Liver (tissue), 3 donors: Measurements from ENCODE around the gene NRF1.

Source experiments
- ATF3 ChIP-seq: IDR thresholded peaks from 2 replicates; pipeline ENCODE4 v1.6.1; 2016; ENCODE audit warnings: antibody characterized with exemption
- EGR1 ChIP-seq, 2 donors: IDR thresholded peaks; 2 replicates each; pipeline ENCODE4 v1.6.1; 2016 to 2018; ENCODE audit warnings: antibody characterized with exemption in 2 of 2, low read depth in 2 of 2
- FOXA1 ChIP-seq: IDR thresholded peaks from 2 replicates; pipeline ENCODE4 v1.6.1; 2016; ENCODE audit warnings: antibody characterized with exemption
- GABPA ChIP-seq, 2 donors: IDR thresholded peaks in 1 of 2; conservative IDR thresholded peaks in 1 of 2; 2 replicates each; pipeline ENCODE4 v1.6.1; 2016; ENCODE audit warnings: antibody characterized with exemption in 2 of 2, mild to moderate bottlenecking in 1 of 2, moderate library complexity in 1 of 2
- RAD21 ChIP-seq, 2 donors: IDR thresholded peaks; 2 replicates each; pipeline ENCODE4 v1.6.1; 2016; ENCODE audit warnings: antibody characterized with exemption in 2 of 2, mild to moderate bottlenecking in 2 of 2
- REST ChIP-seq: IDR thresholded peaks from 2 replicates; pipeline ENCODE4 v1.6.1; 2016; ENCODE audit warnings: antibody characterized with exemption, mild to moderate bottlenecking
- SP1 ChIP-seq: IDR thresholded peaks from 2 replicates; pipeline ENCODE4 v1.6.1; 2018; ENCODE audit warnings: antibody characterized with exemption, mild to moderate bottlenecking
- TAF1 ChIP-seq: conservative IDR thresholded peaks from 2 replicates; pipeline ENCODE4 v1.6.1; 2016; ENCODE audit warnings: antibody characterized with exemption, mild to moderate bottlenecking
- YY1 ChIP-seq: IDR thresholded peaks from 2 replicates; pipeline ENCODE4 v1.6.1; 2016; ENCODE audit warnings: antibody characterized with exemption, mild to moderate bottlenecking
- TF ChIP-seq, protein P1 (sequence below): fragments of 150-350 bp; IDR thresholded peaks from 2 replicates; pipeline ENCODE4 v1.5.1; 2017; ENCODE audit warnings: improper control_type of control experiment, low read depth, low read length; ENCODE audit not compliant: missing input control
- TF ChIP-seq, protein P2 (sequence below): IDR thresholded peaks from 2 replicates; pipeline ENCODE4 v1.6.1; 2016; ENCODE audit warnings: antibody characterized with exemption
- donor health status: healthy.
- donor health status: healthy.

DNA sequence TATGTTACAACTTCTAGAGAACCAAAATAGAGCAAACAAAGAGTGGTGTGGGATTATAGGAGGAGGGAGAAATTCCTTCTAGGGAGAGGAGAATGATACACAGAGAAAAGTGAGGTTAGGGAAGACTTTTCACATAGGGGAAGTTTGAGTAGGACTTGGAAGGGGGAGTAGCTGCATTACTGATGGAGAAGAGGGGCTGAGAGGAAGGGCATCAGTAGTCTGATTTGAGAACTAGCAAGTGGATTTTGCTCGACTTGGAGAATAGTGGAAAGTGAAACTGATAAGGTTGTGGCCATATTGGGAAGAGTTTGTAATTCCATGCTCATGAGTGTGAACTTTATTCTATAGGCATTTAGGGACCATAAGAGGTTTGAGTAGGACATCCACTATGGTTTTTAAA is 6.1 kb downstream of the NRF1 start:
- no peak for TF ChIP-seq YY1
- TF ChIP-seq, protein P1, sequence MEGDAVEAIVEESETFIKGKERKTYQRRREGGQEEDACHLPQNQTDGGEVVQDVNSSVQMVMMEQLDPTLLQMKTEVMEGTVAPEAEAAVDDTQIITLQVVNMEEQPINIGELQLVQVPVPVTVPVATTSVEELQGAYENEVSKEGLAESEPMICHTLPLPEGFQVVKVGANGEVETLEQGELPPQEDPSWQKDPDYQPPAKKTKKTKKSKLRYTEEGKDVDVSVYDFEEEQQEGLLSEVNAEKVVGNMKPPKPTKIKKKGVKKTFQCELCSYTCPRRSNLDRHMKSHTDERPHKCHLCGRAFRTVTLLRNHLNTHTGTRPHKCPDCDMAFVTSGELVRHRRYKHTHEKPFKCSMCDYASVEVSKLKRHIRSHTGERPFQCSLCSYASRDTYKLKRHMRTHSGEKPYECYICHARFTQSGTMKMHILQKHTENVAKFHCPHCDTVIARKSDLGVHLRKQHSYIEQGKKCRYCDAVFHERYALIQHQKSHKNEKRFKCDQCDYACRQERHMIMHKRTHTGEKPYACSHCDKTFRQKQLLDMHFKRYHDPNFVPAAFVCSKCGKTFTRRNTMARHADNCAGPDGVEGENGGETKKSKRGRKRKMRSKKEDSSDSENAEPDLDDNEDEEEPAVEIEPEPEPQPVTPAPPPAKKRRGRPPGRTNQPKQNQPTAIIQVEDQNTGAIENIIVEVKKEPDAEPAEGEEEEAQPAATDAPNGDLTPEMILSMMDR, result no peak
- no peak for TF ChIP-seq RAD21 (IDR thresholded peaks at IDR 0.05)
- no peak for TF ChIP-seq SP1
- TF ChIP-seq ATF3, result no peak
- TF ChIP-seq, protein P2, sequence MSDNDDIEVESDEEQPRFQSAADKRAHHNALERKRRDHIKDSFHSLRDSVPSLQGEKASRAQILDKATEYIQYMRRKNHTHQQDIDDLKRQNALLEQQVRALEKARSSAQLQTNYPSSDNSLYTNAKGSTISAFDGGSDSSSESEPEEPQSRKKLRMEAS, result no peak
- no peak for TF ChIP-seq TAF1
- TF ChIP-seq GABPA (IDR thresholded peaks at IDR 0.05 in 1 of 2, conservative IDR thresholded peaks at IDR 0.05 in 1 of 2), result no peak
- TF ChIP-seq FOXA1, result no peak
- no peak for TF ChIP-seq EGR1 (IDR thresholded peaks at IDR 0.05; ENCODE audit: low read depth in 2 of 2)
- TF ChIP-seq REST, result no peak
